Upper lobe of left lung (tissue), 6 donors: ENCODE results near the gene NAPSA. TPM values are rescaled to one million over a fixed set of nuclear protein-coding genes. Genes with fewer than 3 reads are reported as not detected.

Source experiments
- ATAC-seq, 2 donors: fragments of 200-7000 bp; cut with Tn5 transposase; one replicate each; pipeline ENCODE4 v1.9.1; 2022; ENCODE audit warnings: mild to moderate bottlenecking in 2 of 2, moderate library complexity in 2 of 2; ENCODE audit not compliant: low FRiP score in 2 of 2
- DNase-seq, 2 donors: peaks; one replicate each; pipeline ENCODE4 v3.0.0-alpha.2; 2019 to 2020
- H3K27ac ChIP-seq, 4 donors: fragments of 200-600 bp; sonication (generic); one replicate each; pipeline ENCODE4 v1.5.1; 2016 to 2019
- H3K27me3 ChIP-seq, 4 donors: fragments of 200-600 bp; sonication (generic); one replicate each; pipeline ENCODE4 v1.5.1; 2017 to 2019
- H3K36me3 ChIP-seq, 4 donors: fragments of 200-600 bp; sonication (generic); one replicate each; pipeline ENCODE4 v1.5.1; 2016 to 2019
- H3K4me1 ChIP-seq, 4 donors: fragments of 200-600 bp; sonication (generic); one replicate each; pipeline ENCODE4 v1.5.1; 2018 to 2019
- H3K4me3 ChIP-seq, 4 donors: fragments of 200-600 bp; sonication (generic); one replicate each; pipeline ENCODE4 v1.5.1; 2017 to 2019; ENCODE audit warnings: mild to moderate bottlenecking in 2 of 4, moderate library complexity in 1 of 4
- H3K9me3 ChIP-seq, 4 donors: fragments of 200-600 bp; sonication (generic); one replicate each; pipeline ENCODE4 v1.5.1; 2018 to 2019
- CTCF ChIP-seq, 6 experiments: fragments of 450-650 bp in 4 of 6; fragments of 200-600 bp in 2 of 6; sonication (generic) in 2 of 6; IDR thresholded peaks; one replicate each; pipeline ENCODE4 v1.5.1; 2016 to 2019; ENCODE audit warnings: antibody characterized with exemption in 6 of 6
- EP300 ChIP-seq, 4 donors: sonication (generic); formaldehyde crosslinking; IDR thresholded peaks; one replicate each; pipeline ENCODE4 v1.5.1; 2017; ENCODE audit warnings: antibody characterized with exemption in 4 of 4, control low read depth in 2 of 4
- POLR2A ChIP-seq, 4 donors: fragments of 450-650 bp; IDR thresholded peaks; one replicate each; pipeline ENCODE4 v1.5.1; 2016 to 2017; ENCODE audit warnings: antibody characterized with exemption in 4 of 4, mild to moderate bottlenecking in 2 of 4
- POLR2AphosphoS5 ChIP-seq, 2 donors: sonication (generic); formaldehyde crosslinking; IDR thresholded peaks; one replicate each; pipeline ENCODE4 v1.5.1; 2017; ENCODE audit warnings: antibody characterized with exemption in 2 of 2
- WGBS, 2 donors: methylation state at CpG; one replicate each; pipeline ENCODE4 v1.1.5; 2017 to 2018; 5-methylcytosine and 5-hydroxymethylcytosine counted together
- total RNA-seq, 6 donors: library from RNA; depleted of rRNA in 4 of 6; stranded (reverse); fragments of >200 nt in 4 of 6; gene quantifications; one replicate each; pipeline versions ENCODE4 v1.1.0 to v1.2.1, GENCODE V29; 2016 to 2021
- donor health status: DM: no; HTN: no; CAD: no; lungs with moderate emphysema.
- donor health status: DM: no; HTN: yes; CAD: no; lungs with severe emphysema.

NAPSA gene
- total RNA-seq, 6 donors from 2014 or later: 1,043 to 3,140 (median 1,660) TPM

- H3K36me3 ChIP-seq: no peaks in the 10 kb centered on the region
- 1 to 3% methylated on average over 14 to 18 of the region's 18 CpGs for WGBS, 2 donors
These were observed 49.5 kb downstream of the NAPSA start for GRCh38 chr19:50315773-50316448.

GRCh38 chr19:50314724-50315708 lies 50.4 kb downstream of the NAPSA start:
- no peak overlapping the region for H3K27ac ChIP-seq
- ATAC-seq: no peak
- no peak overlapping the region for H3K4me3 ChIP-seq
- H3K4me1 ChIP-seq: peaks cover 3 to 30% (median 12%) of the 10 kb centered on the region in 4 donors
- TF ChIP-seq POLR2AphosphoS5 (IDR thresholded peaks at IDR 0.05): no peak
- TF ChIP-seq EP300 (IDR thresholded peaks at IDR 0.05): no peak
- TF ChIP-seq POLR2A (IDR thresholded peaks at IDR 0.05): no peak
- no peak for TF ChIP-seq CTCF (IDR thresholded peaks at IDR 0.05)
- WGBS, 2 donors: 1 to 6% methylated on average over 26 to 33 of the region's 40 CpGs
- H3K36me3 ChIP-seq: peaks cover 0 to 3% (median 0%) of the 10 kb centered on the region in 4 donors
- H3K27me3 ChIP-seq: peaks cover 0 to 38% (median 23%) of the 10 kb centered on the region in 4 donors
- H3K9me3 ChIP-seq: no peaks in the 10 kb centered on the region
- DNase-seq: peak in 1 of 2 donors; percentile 73

More at GRCh38 chr19:50315773-50316448, 49.5 kb downstream of the NAPSA start:
- Histone ChIP-seq H3K4me1 (peaks cover 3 to 30% (median 12%) of the 10 kb centered on the region in 4 donors), H3K27me3 (peaks cover 0 to 38% (median 23%) of the 10 kb centered on the region in 4 donors), H3K27ac (no peak overlapping the region), H3K9me3 (no peaks in the 10 kb centered on the region), H3K4me3 (no peak overlapping the region)
- ATAC-seq (no peak), DNase-seq (no peak)
- TF ChIP-seq EP300 (IDR thresholded peaks at IDR 0.05): no peak
- TF ChIP-seq POLR2AphosphoS5 (IDR thresholded peaks at IDR 0.05): no peak
- TF ChIP-seq POLR2A (IDR thresholded peaks at IDR 0.05): no peak

- no peak overlapping the region for H3K27ac ChIP-seq
- H3K4me3 ChIP-seq: no peak overlapping the region
- no peaks in the 10 kb centered on the region for H3K9me3 ChIP-seq
- DNase-seq: peak in 1 of 2 donors; percentile 66
- WGBS, 2 donors: 5 to 6% methylated on average over 16 to 20 of the region's 20 CpGs
- peaks cover 0 to 38% (median 23%) of the 10 kb centered on the region in 4 donors for H3K27me3 ChIP-seq
- ATAC-seq: no peak
- peaks cover 3 to 30% (median 12%) of the 10 kb centered on the region in 4 donors for H3K4me1 ChIP-seq
- peaks cover 0 to 7% (median 2%) of the 10 kb centered on the region in 4 donors for H3K36me3 ChIP-seq
- TF ChIP-seq POLR2AphosphoS5 (IDR thresholded peaks at IDR 0.05) (no peak), CTCF (IDR thresholded peaks at IDR 0.05) (no peak), EP300 (IDR thresholded peaks at IDR 0.05) (no peak), POLR2A (IDR thresholded peaks at IDR 0.05) (no peak)
These were observed 51.5 kb downstream of the NAPSA start for GRCh38 chr19:50313812-50314536.

GRCh38 chr19:50312967-50313811 lies 52.2 kb downstream of the NAPSA start:
- Histone ChIP-seq H3K27me3 (peaks cover 0 to 38% (median 23%) of the 10 kb centered on the region in 4 donors), H3K9me3 (no peaks in the 10 kb centered on the region), H3K4me1 (peaks cover 3 to 30% (median 12%) of the 10 kb centered on the region in 4 donors), H3K4me3 (no peak overlapping the region), H3K27ac (no peak overlapping the region), H3K36me3 (peaks cover 0 to 9% (median 4%) of the 10 kb centered on the region in 4 donors)
- ATAC-seq (no peak), DNase-seq (no peak)
- no peak for TF ChIP-seq POLR2A (IDR thresholded peaks at IDR 0.05)
- no peak for TF ChIP-seq POLR2AphosphoS5 (IDR thresholded peaks at IDR 0.05)
- TF ChIP-seq EP300 (IDR thresholded peaks at IDR 0.05): no peak
- TF ChIP-seq CTCF (IDR thresholded peaks at IDR 0.05): no peak
- WGBS, 2 donors: 7 to 11% methylated on average over 16 to 20 of the region's 27 CpGs
